Central memory CD8-positive, alpha-beta T cell (primary cell): ENCODE measurements around the gene EIPR1.

Source experiments
- ATAC-seq: fragments of 150-1000 bp; cut with Tn5 transposase; replicated peaks from 2 replicates; pipeline ENCODE4 v1.10.0; 2022; ENCODE audit warnings: mild to moderate bottlenecking, moderate FRiP score, moderate number of reproducible peaks; ENCODE audit not compliant: poor library complexity, severe bottlenecking; ENCODE audit errors: extremely low read depth
- DNase-seq, 2 donors: peaks; one replicate each; pipeline ENCODE4 v3.0.0; 2021; ENCODE audit warnings: low spot score in 2 of 2
- H3K27ac Mint-ChIP-seq: one replicate; pipeline ENCODE4 v1.8.0; 2022; ENCODE audit warnings: low read depth, mild to moderate bottlenecking, moderate library complexity, mixed read lengths
- H3K27me3 Mint-ChIP-seq: one replicate; pipeline ENCODE4 v1.8.0; 2022; ENCODE audit warnings: mixed read lengths
- H3K36me3 Mint-ChIP-seq: one replicate; pipeline ENCODE4 v1.8.0; 2022; ENCODE audit warnings: mild to moderate bottlenecking, moderate library complexity, mixed read lengths; ENCODE audit not compliant: insufficient read depth
- H3K4me1 Mint-ChIP-seq: one replicate; pipeline ENCODE4 v1.8.0; 2022; ENCODE audit warnings: mixed read lengths
- H3K4me3 Mint-ChIP-seq: one replicate; pipeline ENCODE4 v1.8.0; 2022; ENCODE audit warnings: mild to moderate bottlenecking, moderate library complexity, mixed read lengths
- H3K9me3 Mint-ChIP-seq: one replicate; pipeline ENCODE4 v1.8.0; 2022; ENCODE audit warnings: mixed read lengths

EIPR1 gene

DNA sequence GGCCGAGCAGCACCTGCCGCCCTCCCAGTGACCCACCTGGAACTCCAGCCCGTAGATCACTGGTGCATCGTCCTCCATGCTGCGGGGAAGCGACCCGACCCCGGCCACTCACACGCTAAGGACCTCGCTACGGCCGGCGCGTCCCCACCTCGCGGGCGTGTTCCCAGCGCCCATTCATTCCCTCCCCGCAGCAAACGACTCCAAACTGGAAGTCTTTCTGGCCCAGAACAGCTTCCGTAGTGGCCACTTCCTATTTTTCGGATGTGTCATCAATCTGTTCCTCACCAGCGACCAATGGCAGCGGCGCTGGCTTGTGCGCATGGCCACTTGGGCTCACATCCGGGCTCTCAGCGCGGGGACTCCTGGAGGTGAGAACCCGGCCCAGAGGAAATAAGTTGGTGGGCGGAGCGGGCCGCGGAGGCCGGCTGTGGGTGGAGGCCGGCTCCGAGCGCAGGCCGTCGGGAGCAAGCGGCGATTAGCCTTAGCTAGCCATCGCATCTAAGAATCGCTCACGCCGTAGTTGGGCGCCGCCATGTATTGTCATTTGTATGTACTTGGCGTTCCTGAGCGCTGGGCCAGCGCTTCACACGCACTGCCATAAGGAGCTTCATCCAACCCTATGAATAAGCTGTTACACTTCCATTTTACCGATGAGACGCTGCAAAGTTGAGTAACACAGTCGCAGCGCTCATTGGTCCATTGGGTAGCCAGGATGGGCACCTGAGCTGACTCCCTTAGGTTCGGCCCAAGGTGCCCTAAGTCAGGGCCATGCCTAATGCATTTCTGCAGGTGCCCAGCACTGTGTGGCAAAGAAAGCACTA lies at the start of gene EIPR1:
Gene EIPR1, minus strand, starts transcription at position 207 of the 821 bp plus-strand sequence. Its CDS starts 129 bp downstream, at position 78.
- H3K36me3 Mint-ChIP-seq, result peaks cover 35% of the 10 kb centered on the region
- DNase-seq (peak; percentile 89 to 93), ATAC-seq (peak; percentile 83)
- peak within 1 kb of the TSS; percentile 97 for H3K27ac Mint-ChIP-seq
- no peaks in the 10 kb centered on the region for H3K9me3 Mint-ChIP-seq
- peaks cover 42% of the 10 kb centered on the region for H3K4me1 Mint-ChIP-seq
- H3K27me3 Mint-ChIP-seq, result no peaks in the 10 kb centered on the region
- peak within 1 kb of the TSS; percentile 98 for H3K4me3 Mint-ChIP-seq

DNA sequence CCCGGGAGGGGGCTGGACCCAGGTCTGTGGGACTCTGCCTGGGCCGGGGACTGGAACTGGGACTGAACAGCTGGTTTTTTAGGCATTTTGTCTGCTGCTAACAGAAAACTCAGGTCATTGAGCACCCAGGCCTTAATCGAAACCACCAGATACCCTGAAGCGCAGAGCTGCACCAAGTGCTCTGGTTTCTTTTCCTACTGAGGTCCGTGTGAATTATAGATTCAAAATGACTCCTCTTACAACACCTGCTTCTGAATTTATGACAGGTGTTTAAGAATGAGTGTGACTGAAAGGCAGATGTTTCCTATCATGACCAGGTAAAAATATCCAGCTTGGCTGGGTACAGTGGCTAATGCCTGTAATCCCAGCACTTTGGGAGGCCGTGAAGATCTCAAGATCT lies 49.7 kb upstream of the EIPR1 start:
- Mint-ChIP-seq H3K27ac (no peak overlapping the region), H3K36me3 (peaks cover 41% of the 10 kb centered on the region), H3K27me3 (no peaks in the 10 kb centered on the region), H3K4me1 (peaks cover 21% of the 10 kb centered on the region), H3K4me3 (no peak overlapping the region), H3K9me3 (no peaks in the 10 kb centered on the region)
- DNase-seq (no peak), ATAC-seq (no peak)

- Mint-ChIP-seq H3K4me3 (no peak overlapping the region), H3K27ac (no peak overlapping the region), H3K4me1 (peaks cover 15% of the 10 kb centered on the region), H3K9me3 (no peaks in the 10 kb centered on the region), H3K27me3 (no peaks in the 10 kb centered on the region), H3K36me3 (peaks cover 36% of the 10 kb centered on the region)
- DNase-seq, result no peak
- ATAC-seq, result no peak
Observed at GRCh38 chr2:3426615-3427014, 49.0 kb upstream of the EIPR1 start.

- peaks cover 45% of the 10 kb centered on the region for H3K36me3 Mint-ChIP-seq
- H3K4me3 Mint-ChIP-seq, result no peak overlapping the region
- DNase-seq (no peak), ATAC-seq (no peak)
- no peaks in the 10 kb centered on the region for H3K27me3 Mint-ChIP-seq
- H3K27ac Mint-ChIP-seq, result peak overlapping the region; percentile 13
- peaks cover 15% of the 10 kb centered on the region for H3K4me1 Mint-ChIP-seq
- no peaks in the 10 kb centered on the region for H3K9me3 Mint-ChIP-seq
Observed at GRCh38 chr2:3424171-3424795, 46.7 kb upstream of the EIPR1 start.

- Mint-ChIP-seq H3K27me3 (no peaks in the 10 kb centered on the region), H3K4me1 (peaks cover 11% of the 10 kb centered on the region), H3K4me3 (no peak overlapping the region), H3K9me3 (no peaks in the 10 kb centered on the region), H3K36me3 (peaks cover 44% of the 10 kb centered on the region), H3K27ac (peak overlapping the region; percentile 13)
- DNase-seq (peak; percentile 51 to 69), ATAC-seq (no peak)
Observed at GRCh38 chr2:3423492-3424170, 46.0 kb upstream of the EIPR1 start.

- H3K27ac Mint-ChIP-seq, result no peak overlapping the region
- H3K36me3 Mint-ChIP-seq, result peaks cover 42% of the 10 kb centered on the region
- no peaks in the 10 kb centered on the region for H3K9me3 Mint-ChIP-seq
- peaks cover 10% of the 10 kb centered on the region for H3K4me1 Mint-ChIP-seq
- ATAC-seq, result no peak
- H3K4me3 Mint-ChIP-seq, result no peak overlapping the region
- DNase-seq, result no peak
- H3K27me3 Mint-ChIP-seq, result no peaks in the 10 kb centered on the region
Observed at GRCh38 chr2:3422161-3422779, 44.7 kb upstream of the EIPR1 start.

DNA sequence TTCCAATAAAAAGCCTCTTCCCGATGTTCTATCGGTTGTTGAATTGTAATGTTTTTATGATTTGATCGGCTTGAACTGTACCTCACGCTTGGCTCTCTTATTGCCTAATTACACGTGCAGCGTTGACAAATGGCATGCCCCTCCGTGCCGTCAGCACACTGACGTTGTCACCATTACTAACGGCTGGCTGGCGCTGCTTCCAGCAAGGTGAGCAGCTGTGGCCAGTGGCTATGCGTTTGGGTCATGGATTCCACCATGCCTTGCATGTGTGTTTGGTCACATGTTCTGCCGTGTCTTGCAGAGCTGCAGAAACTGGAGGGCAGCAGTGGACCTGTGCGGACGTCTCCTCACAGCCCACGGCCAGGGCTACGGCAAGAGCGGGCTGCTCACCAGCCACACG lies 44.0 kb upstream of the EIPR1 start:
- Mint-ChIP-seq H3K9me3 (no peaks in the 10 kb centered on the region), H3K36me3 (peaks cover 40% of the 10 kb centered on the region), H3K4me3 (no peak overlapping the region), H3K27me3 (no peaks in the 10 kb centered on the region), H3K4me1 (peaks cover 10% of the 10 kb centered on the region), H3K27ac (no peak overlapping the region)
- DNase-seq, result no peak
- no peak for ATAC-seq

DNA sequence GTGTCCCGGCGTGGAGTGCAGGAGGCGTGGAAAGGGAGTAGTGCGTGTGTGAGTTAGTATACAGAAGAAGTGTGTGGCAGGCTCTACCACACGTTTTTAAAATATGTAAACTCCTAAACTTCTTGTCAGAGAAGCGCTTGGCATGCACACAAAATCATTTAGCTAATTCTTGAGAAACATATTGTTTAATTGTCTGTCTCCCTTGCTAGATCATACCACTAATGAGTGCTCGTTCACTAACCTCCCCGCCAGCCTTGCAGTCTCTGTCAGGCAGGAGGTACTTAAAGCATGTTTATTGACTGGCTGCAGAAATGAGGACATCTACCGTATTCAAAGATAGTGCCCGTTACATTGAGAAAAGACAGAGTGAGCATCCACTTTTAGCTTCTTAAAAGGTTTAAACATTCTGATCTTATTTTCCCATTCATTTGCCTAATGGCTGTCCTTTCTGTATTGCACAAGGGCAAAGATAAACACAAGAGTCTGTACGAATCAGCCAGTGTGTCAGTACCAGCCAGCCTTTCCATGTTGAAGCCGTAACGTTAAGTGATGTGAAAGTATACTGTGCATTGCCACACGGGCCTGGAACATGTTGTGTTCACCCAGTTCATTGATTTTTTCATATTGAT lies 43.3 kb upstream of the EIPR1 start:
- Mint-ChIP-seq H3K4me3 (no peak overlapping the region), H3K27me3 (no peaks in the 10 kb centered on the region), H3K36me3 (peaks cover 35% of the 10 kb centered on the region), H3K27ac (no peak overlapping the region), H3K4me1 (peaks cover 10% of the 10 kb centered on the region), H3K9me3 (no peaks in the 10 kb centered on the region)
- no peak for ATAC-seq
- no peak for DNase-seq

- ATAC-seq (no peak), DNase-seq (no peak)
- Mint-ChIP-seq H3K9me3 (no peaks in the 10 kb centered on the region), H3K36me3 (peaks cover 31% of the 10 kb centered on the region), H3K27me3 (no peaks in the 10 kb centered on the region), H3K27ac (no peak overlapping the region), H3K4me3 (no peak overlapping the region), H3K4me1 (peaks cover 10% of the 10 kb centered on the region)
Observed at GRCh38 chr2:3420076-3420768, 42.6 kb upstream of the EIPR1 start.

GRCh38 chr2:3418766-3419404 lies 41.3 kb upstream of the EIPR1 start:
- DNase-seq, result no peak
- Mint-ChIP-seq H3K27ac (no peak overlapping the region), H3K4me1 (peaks cover 7% of the 10 kb centered on the region), H3K36me3 (peaks cover 34% of the 10 kb centered on the region), H3K27me3 (no peaks in the 10 kb centered on the region), H3K9me3 (no peaks in the 10 kb centered on the region), H3K4me3 (no peak overlapping the region)
- no peak for ATAC-seq

GRCh38 chr2:3414133-3414860 lies 36.7 kb upstream of the EIPR1 start:
- peaks cover 16% of the 10 kb centered on the region for H3K4me1 Mint-ChIP-seq
- H3K9me3 Mint-ChIP-seq, result no peaks in the 10 kb centered on the region
- peaks cover 20% of the 10 kb centered on the region for H3K36me3 Mint-ChIP-seq
- DNase-seq (no peak), ATAC-seq (no peak)
- no peaks in the 10 kb centered on the region for H3K27me3 Mint-ChIP-seq
- no peak overlapping the region for H3K4me3 Mint-ChIP-seq
- H3K27ac Mint-ChIP-seq, result no peak overlapping the region
